Globus pallidus (tissue), 1 donor: ENCODE measurements around the gene STAT5B.
"Not testable (repeated sequence)": the region's sequence is repeated elsewhere in the genome, so short reads cannot be mapped to it uniquely, and the experiment has no call there.

Source experiments
- DNase-seq: peaks from one replicate; pipeline ENCODE4 v3.0.0-alpha.2; 2015; ENCODE audit warnings: low spot score

Gene STAT5B

DNA sequence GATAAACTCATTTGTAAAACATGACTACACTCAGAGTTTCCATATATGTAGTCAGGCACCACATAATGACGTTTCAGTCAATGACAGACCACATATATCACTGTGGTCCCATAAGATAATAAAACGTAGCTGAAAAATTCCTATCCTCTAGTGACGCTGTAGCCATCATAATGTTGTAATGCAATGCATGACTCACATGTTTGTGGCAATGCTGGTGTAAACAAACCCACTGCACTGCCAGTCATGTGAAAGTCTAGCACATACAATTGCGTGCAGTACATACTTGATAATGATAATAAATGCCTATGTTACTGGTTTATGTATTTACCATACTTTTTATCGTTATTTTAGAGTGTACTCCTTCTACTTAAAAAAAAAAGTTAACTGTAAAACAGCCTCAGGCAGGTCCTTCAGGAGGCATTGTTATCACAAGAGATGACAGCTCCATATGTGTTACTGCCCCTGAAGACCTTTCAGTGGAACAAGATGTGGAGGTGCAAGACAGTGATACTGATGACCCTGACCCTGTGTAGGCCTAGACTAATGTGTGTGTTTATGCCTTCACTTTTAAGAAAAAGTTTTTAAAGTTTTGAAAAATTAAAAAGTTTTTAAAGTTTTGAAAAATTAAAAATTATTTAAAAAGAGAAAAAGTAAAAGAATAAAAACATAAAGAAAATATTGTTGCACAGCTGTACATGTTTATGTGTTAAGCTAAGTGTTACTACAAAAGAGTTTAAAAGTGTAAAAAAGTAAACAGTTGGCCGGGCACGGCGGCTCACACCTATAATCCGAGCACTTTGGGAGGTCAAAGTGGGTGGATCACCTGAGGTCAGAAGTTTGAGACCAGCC, 9.0 kb downstream of the STAT5B start:
- DNase-seq = no peak

DNA sequence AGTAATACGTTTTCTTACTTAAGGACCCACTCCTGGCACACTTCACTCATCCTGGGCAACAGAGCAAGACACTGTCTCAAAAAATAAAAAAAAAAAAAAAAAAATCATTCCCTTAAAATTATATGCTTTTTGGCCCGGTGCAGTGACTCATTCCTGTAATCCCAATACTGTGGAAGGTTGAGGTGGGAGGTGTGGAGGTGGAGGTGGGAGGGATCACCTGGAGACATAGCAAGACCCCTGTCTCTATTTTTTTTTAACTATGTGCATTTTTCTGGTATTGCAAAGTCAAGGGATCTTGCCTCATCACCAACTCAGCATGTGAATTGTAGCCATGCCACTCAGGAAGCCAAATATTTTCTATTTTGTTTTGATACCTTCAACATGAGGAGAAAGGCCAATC, 9.7 kb downstream of the STAT5B start:
- DNase-seq = no peak

DNA sequence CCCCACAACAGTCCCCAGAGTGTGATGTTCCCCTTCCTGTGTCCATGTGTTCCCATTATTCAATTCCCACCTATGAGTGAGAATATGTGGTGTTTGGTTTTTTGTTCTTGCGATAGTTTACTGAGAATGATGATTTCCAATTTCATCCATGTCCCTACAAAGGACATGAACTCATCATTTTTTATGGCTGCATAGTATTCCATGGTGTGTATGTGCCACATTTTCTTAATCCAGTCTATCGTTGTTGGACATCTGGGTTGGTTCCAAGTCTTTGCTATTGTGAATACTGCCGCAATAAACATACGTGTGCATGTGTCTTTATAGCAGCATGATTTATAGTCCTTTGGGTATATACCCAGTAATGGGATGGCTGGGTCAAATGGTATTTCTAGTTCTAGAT, 11.8 kb downstream of the STAT5B start:
- not testable (repeated sequence) for DNase-seq

DNA sequence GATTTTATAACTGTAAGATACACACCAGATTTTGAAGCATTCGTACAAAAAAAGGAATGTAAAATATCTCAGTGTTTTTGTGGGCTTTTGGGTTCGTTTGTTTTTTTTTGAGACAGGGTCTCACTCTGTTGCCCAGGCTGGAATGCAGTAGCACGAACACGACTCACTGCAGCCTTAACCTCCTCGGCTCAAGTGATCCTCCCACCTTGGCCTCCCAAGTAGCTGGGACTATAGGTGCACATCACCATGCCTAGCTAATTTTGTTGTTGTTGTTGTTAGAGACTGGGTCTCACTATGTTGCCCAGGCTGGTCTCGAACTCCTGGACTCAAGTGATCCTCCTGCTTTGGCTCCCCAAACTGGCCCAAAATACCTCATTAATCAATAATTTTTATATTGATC, 15.9 kb downstream of the STAT5B start:
- no peak for DNase-seq

DNA sequence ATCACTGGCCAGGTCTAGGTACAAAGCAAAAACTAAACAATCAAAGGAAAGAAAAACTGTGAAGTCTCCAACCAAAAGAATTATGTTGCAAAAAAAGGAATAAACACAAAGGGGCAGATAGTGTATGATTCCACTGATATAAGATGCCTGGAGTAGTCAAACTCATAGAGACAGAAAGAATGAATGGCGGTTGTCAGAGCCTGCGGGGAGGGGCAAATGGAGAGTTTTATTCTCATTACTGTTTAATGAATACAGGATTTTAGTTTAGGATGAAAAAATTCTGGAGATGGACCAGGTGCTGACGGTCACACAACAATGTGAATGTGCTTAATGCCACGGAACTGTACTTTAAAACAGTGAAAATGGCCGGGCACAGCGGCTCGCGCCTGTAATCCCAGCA, 20.7 kb downstream of the STAT5B start:
- DNase-seq = no peak

DNA sequence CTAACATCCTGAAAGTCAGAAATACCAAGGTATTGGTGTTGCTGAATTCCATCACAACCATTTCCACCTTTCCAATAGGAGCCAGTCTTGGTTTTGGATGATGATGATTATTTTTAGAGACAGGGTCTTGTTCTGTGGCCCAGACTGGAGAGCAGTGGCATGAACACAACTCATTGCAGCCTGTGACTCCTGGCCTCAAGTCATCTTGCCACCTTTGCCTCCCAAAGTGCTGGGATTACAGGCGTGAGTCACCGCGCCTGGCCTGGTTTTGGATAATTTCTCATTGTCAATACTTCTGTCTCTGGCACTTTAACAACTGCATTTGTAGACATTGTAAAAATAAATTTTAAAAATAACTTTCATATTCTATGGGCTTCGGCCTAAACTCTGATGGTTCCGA, 22.6 kb downstream of the STAT5B start:
- DNase-seq = no peak

DNA sequence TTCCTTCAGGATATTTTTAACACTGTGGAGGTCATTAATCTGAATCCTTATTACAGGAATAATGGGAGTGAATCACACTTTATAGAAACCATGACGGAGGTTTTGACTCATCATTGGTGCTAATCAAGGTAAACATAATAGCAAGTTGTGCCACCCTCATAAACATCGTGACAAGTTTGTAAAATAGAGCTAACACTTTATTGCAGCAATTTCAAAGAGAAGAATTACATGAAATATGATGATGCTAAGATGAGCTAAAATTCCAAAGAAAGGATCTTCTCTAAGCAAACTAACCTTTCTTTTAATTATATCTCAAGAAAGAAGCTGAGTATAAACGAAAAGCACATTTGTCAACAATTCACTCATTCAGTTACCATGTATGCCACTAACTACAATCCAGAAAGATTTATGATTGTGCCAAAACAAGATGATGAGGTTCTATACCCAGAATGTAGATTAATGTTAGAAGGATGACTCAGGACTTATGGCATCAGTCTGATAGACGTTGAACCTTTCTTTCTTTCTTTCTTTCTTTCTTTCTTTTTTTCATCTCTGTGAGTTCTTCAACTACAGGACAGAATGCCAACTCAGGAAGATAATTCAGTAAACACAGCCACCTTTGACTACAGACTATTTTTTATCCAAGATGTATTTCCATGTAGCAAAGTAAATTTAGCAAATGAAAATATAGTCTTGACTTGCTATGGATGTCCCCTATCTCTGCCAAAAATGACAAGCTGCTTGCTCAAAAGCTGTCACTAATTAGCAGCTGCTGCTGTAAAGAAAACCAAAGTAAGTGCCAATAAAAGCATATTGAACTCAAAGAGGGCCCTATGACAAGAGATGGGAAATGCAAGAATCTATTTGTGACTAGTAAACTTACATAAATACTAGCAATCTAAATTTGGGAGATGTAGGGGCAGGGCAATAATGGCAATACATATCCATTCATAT, 23.3 kb downstream of the STAT5B start:
- no peak for DNase-seq

DNA sequence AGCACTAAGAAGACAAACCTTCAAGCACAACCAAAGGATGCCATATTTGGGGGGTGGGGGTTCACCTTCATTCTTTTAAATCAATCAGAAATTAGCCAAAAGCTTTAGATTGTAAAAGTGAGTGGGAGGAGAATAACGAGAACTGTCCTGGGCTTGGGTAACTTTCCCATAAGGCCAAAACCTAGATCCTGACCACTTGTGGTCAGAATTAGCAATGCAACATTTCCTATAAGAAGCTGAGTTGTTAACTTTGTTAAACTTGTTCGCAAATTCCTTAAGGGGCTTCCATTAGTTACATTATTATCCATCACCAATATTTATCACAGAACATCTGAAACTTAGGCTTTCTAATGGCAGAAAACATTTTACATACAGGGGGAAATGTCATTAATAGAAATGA, 25.1 kb downstream of the STAT5B start:
- DNase-seq = no peak

DNA sequence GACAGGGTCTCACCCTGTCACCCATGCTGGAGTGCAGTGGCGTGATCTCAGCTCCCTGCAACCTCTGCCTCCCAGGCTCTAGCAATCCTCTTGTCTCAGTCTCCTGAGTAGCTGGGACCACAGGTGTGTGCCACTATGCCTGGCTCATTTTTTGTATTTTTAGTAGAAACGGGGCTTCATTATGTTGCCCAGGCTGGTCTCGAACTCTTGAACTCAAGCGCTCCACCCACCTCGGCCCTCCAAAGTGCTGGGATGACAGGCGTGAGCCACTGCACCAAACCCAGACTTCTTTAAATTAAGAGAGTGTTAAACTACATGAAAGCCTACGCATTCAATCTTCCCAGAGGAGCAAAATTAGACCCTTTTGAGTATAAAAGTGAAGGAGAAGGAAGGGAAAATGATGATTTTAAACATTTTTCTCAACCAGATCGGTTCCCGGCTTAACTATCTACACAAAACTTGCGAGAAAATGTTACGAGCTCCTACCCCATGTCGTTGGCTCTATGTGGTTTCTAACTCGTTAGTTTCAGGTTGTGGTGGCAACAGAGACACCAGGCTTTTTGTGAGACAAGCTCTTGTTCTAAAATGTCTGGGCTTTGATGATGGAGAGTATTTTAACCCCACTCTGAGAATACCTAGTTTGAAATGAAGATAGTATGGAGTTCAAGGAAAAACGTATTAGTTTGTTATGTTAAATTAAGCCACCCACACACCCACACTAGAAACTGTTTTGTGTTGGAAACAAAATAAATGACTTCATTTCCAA, 26.3 kb downstream of the STAT5B start:
- DNase-seq = no peak

DNA sequence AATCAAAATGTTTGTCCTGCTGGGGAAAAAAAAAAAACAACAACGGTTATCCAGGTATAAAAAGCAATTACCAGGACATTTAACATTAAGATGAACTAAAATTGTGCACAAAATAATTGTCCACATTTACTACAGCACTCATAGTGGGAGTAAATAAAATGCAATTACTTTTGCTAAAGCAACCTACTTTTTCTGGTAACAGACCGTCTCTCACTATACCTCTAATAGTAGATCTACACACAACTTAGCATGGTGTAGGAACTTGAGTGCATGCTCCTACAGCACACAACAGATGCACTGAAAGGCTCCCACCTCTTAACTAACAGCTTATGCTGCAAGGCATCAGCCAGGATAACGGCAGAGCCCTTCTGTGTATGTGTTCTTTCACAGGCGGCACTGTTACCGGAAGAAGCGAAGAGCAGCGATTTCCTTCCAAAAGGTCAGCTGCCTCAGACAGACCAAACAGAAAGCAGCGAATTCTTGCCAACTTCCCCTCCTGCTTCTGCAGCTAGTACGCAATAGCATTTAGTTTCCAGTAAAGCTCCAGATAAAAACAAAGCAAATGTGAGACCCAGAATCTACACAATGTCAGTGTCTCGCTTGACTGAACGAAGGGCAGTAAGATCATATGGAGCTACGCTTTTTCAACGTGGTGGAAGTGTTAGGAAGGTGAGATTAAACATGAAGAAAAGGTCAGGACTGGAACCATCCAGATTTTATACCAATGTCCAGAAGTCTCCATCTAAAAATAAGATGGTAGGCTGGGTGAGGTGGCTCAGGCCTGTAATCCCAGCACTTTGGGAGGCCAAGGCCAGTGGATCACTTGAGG, 27.6 kb downstream of the STAT5B start:
- DNase-seq = peak; percentile 96

DNA sequence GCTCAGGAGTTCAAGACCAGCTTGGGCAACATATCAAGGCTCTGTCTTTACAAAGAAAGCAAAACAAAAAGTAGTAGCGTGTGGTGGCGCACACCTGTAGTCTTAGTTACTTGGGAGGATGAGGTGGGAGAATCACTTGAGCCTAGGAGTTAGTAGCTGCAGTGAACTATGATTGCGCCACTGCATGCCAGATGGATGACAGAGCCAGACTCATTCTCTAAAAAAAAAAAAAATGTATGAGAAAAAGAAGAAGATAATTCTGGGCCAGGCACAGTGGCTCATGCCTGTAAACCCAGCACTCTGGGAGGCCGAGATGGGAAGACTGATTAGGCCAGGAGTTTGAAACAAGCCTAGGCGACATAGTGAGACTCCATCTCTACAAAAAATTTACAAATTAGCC, 28.5 kb downstream of the STAT5B start:
- DNase-seq = no peak

DNA sequence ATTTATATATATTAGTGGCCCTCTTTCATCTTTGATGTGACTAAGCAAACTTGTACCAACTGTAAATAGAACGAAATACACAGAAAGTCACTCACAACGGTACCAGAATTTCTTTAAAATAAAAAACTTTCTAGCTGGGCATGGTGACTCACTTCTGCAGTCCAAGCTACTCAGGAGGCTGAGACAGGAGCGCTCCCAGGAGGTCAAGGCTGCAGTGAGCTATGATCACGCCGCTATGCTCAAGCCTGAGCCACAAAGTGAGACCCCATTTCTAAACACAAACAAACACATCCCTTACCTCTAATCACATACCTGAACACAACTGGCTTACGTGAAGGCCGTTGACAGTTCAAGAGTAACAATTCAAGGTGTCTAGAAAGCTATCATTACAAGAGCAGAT, 29.7 kb downstream of the STAT5B start:
- no peak for DNase-seq

DNA sequence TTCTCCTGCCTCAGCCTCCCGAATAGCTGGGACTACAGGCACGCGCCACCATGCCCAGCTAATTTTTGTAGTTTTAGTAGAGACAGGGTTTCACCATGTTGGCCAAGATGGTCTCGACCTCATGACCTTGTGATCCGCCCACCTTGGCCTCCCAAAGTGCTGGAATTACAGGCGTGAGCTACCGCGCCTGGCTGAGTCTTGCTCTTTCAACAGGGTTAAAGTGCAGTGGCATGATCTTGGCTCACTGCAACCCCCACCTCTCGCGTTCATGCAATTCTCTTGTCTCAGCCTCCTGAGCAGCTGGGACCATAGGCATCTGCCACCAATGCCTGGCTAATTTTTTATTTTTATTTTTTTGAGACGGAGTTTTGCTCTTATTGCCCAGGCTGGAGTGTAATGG, 31.0 kb downstream of the STAT5B start:
- not testable (repeated sequence) for DNase-seq

DNA sequence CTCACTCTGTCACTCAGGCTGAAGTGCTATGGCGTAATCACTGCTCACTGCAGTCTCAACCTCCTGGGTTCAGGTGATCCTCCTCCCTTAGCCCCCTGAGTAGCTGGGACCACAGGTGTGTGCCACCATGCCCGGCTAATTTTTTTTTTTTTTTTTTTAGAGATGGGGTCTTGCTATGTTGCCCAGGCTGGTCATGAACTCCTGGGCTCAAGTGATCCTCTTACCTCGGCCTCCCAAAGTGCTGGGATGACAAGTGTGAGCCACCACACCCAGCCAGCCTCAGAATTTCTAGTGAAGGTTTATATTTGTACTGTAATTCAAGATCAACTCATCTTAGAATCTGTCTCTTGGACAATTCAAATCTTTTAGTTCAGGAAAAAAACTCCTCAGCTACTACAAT, 32.1 kb downstream of the STAT5B start:
- not testable (repeated sequence) for DNase-seq

DNA sequence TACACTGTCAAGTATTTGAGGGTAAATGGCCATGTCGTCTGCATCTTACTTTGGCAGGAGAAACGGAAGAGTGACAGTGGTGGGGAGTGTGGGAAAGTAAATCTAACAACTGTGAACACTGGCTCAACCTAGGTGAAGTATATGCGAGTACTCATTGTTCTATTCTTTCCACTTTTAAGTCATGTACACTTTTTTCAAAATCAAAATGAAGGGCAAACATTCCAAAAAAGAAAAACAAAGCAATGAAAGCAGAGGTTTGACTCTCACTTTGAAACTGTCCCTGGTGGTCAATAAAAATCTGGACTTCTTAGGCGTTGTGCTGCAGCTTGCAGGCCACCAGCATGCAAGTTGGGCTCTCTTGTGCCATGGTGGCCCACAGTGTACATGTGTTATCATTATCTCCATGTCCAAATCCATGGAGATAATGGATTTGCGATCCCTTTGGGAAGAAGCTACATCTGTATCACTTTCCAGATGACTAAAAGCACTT, 32.7 kb downstream of the STAT5B start:
- no peak for DNase-seq

DNA sequence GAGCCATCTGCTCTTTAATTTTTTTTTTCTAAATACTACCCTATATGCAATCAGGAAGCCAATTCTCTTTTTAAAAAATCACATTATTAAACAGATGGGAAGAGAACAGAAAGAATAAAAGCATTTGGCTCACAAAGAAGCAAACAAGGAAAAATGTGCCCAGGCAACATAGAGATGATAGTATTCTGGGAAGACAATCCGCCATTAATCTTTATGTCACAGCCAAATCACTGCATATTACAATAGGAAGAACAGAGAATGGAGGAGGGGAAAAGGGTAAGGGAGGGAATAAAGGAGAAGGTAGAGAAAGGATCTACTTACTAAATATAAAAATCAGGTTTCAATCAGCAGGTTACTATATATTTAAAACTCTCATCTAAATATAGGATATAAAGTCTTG, 34.3 kb downstream of the STAT5B start:
- DNase-seq = no peak

DNA sequence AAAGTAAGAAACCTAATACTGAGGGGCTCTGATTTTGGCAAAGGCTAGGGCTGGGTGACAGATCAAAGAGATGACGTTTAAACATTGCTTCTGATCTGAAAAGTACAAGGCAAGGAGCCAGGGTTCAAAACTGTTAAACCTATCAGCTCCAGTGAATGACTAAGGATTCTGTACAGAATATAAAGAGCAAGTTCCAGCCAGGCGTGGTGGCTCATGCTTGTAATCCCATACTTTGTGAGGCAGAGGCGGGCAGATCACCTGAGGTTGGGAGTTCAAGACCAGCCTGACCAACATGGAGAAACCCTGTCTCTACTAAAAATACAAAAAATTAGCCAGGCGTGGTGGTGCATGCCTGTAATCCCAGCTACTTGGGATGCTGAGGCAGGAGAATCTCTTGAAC, 35.3 kb downstream of the STAT5B start:
- not testable (repeated sequence) for DNase-seq

DNA sequence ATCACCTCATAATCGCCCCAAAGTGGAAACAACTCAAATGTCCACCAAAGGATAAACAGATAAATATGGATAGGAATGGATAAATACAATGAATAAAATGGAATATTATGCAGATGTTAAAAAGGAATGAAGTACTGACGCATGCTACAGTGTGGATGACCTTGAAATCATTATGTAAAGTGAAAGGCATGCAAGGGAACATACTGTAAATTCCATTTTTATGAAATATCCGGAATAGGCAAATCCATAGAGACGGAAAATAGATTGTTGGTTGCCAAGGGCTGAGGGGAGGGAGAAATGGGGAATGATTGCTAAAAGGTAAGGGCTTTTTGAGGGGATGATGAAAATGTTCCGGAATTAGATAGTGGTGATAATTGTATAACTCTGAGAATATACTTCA, 36.0 kb downstream of the STAT5B start:
- DNase-seq = no peak

DNA sequence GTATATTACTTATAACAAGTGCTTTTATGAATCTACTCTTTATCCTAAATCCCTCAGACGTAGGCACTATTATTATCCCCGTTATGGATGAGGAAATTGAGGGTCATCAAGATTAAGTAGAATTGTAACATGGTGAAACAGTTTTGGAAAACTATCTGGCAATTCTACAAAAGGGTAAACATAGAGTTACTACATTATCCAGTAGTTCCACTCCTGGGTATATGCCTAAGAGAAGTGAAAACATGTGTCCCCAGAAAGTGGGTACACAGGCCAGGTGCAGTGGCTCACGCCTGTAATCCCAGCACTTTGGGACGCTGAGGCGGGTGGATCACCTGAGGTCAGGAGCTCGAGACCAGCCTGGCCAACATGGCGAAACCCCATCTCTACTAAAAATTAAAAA, 36.6 kb downstream of the STAT5B start:
- not testable (repeated sequence) for DNase-seq

DNA sequence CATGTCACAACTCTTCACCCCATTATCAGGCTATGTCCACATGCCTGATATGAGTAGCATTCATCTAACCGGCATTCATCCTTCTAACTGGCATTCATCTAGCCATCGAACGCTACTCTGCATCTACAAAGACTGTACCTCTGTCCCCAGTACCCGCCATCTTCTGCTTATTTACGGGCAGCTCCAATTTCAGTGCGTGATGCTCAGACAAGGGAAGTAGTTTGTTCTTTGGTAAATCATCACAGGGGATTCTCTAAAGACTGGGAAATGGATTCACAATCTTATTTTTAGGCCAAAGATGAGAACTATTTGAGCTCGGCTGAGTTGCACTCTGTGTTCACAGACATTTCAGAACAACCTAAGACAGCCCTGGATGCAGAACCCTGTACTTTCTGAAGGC, 39.4 kb downstream of the STAT5B start:
- DNase-seq = no peak

DNA sequence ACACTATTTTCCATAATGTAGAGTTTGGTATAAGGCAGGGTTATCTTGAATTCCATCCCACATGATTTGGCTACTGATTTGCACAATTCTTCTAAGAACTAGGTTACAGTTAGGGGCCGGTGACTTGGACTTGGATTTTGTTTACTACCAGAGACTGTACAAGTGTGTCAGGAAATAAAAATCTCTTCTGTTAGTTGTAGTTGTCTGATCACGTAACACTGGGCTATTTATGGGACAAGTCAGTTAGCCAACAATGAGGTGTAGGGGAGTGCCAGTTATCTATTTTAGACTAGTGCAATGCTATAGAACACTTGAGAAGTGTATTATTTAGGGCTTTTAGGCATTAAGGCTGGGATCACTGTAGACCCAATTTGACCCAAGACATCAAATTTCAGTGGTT, 42.2 kb downstream of the STAT5B start:
- DNase-seq = no peak
